Measurements from ENCODE around the gene CPLX1. TPM values are rescaled to one million over a fixed set of nuclear protein-coding genes. Genes with fewer than 3 reads are reported as not detected.

CPLX1 gene
- total RNA-seq, 4 donors from 2014 or later: 0.35 to 0.67 TPM; not detected in 2

- Histone ChIP-seq H3K4me3 (no peak overlapping the region), H3K27ac (no peak overlapping the region), H3K9me3 (no peaks in the 10 kb centered on the region), H3K36me3 (peaks cover 0 to 93% (median 0%) of the 10 kb centered on the region in 3 donors), H3K4me1 (no peaks in the 10 kb centered on the region), H3K27me3 (no peaks in the 10 kb centered on the region)
- DNase-seq: no peak
- no peak for TF ChIP-seq POLR2A (IDR thresholded peaks at IDR 0.05)
- no peak for TF ChIP-seq CTCF (IDR thresholded peaks at IDR 0.05)
Measured at GRCh38 chr4:869776-870175, 43.8 kb upstream of the CPLX1 start.

- no peaks in the 10 kb centered on the region for H3K27me3 ChIP-seq
- no peaks in the 10 kb centered on the region for H3K4me1 ChIP-seq
- TF ChIP-seq CTCF (IDR thresholded peaks at IDR 0.05) (no peak), POLR2A (IDR thresholded peaks at IDR 0.05) (no peak)
- H3K9me3 ChIP-seq: no peaks in the 10 kb centered on the region
- H3K36me3 ChIP-seq: peaks cover 0 to 93% (median 0%) of the 10 kb centered on the region in 3 donors
- H3K27ac ChIP-seq: no peak overlapping the region
- DNase-seq: no peak
- no peak overlapping the region for H3K4me3 ChIP-seq
Measured at GRCh38 chr4:868421-868820, 42.5 kb upstream of the CPLX1 start.

GRCh38 chr4:867526-868250 is 41.8 kb upstream of the CPLX1 start:
- no peak for TF ChIP-seq CTCF (IDR thresholded peaks at IDR 0.05)
- no peak for TF ChIP-seq POLR2A (IDR thresholded peaks at IDR 0.05)
- Histone ChIP-seq H3K9me3 (no peaks in the 10 kb centered on the region), H3K27ac (no peak overlapping the region), H3K4me1 (no peaks in the 10 kb centered on the region), H3K36me3 (peaks cover 0 to 93% (median 0%) of the 10 kb centered on the region in 3 donors), H3K27me3 (no peaks in the 10 kb centered on the region), H3K4me3 (no peak overlapping the region)
- no peak for DNase-seq

GRCh38 chr4:866761-867390 is 40.9 kb upstream of the CPLX1 start:
- H3K9me3 ChIP-seq: no peaks in the 10 kb centered on the region
- no peaks in the 10 kb centered on the region for H3K4me1 ChIP-seq
- H3K27me3 ChIP-seq: no peaks in the 10 kb centered on the region
- no peak overlapping the region for H3K27ac ChIP-seq
- H3K36me3 ChIP-seq: peaks cover 0 to 93% (median 0%) of the 10 kb centered on the region in 3 donors
- no peak for TF ChIP-seq POLR2A (IDR thresholded peaks at IDR 0.05)
- TF ChIP-seq CTCF (IDR thresholded peaks at IDR 0.05): no peak
- DNase-seq: no peak
- no peak overlapping the region for H3K4me3 ChIP-seq

- no peaks in the 10 kb centered on the region for H3K27me3 ChIP-seq
- no peaks in the 10 kb centered on the region for H3K4me1 ChIP-seq
- H3K4me3 ChIP-seq: no peak overlapping the region
- H3K27ac ChIP-seq: no peak overlapping the region
- no peak for DNase-seq
- TF ChIP-seq CTCF (IDR thresholded peaks at IDR 0.05): no peak
- no peak for TF ChIP-seq POLR2A (IDR thresholded peaks at IDR 0.05)
- peaks cover 0 to 93% (median 0%) of the 10 kb centered on the region in 3 donors for H3K36me3 ChIP-seq
- no peaks in the 10 kb centered on the region for H3K9me3 ChIP-seq
Measured at GRCh38 chr4:866068-866760, 40.3 kb upstream of the CPLX1 start.
